SK-N-MC (cell line): Measurements from ENCODE around the gene FZD4.

Source experiments
- EZH2 ChIP-seq: fragments of 200-600 bp; sonication (generic); IDR thresholded peaks from one replicate; pipeline ENCODE4 v1.6.1; 2017; ENCODE audit warnings: antibody characterized with exemption
- POLR2AphosphoS5 ChIP-seq: IDR thresholded peaks from 2 replicates; pipeline ENCODE4 v1.6.1; 2012; ENCODE audit warnings: mild to moderate bottlenecking, low read depth, low read length, borderline replicate concordance

GRCh38 chr11:86919557-86920210, 35.5 kb downstream of the FZD4 start:
- TF ChIP-seq EZH2: no peak
- TF ChIP-seq POLR2AphosphoS5: no peak
